Measurements from ENCODE around the gene RFC3. TPM values are rescaled to one million over a fixed set of nuclear protein-coding genes. Genes with fewer than 3 reads are reported as not detected.

RFC3 gene, protein sequence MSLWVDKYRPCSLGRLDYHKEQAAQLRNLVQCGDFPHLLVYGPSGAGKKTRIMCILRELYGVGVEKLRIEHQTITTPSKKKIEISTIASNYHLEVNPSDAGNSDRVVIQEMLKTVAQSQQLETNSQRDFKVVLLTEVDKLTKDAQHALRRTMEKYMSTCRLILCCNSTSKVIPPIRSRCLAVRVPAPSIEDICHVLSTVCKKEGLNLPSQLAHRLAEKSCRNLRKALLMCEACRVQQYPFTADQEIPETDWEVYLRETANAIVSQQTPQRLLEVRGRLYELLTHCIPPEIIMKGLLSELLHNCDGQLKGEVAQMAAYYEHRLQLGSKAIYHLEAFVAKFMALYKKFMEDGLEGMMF
- 10 to 100 TPM in 2 of 4 donors, 1 to 10 TPM in 2; 4.4 to 39.7 (median 8.8) TPM for total RNA-seq

DNA sequence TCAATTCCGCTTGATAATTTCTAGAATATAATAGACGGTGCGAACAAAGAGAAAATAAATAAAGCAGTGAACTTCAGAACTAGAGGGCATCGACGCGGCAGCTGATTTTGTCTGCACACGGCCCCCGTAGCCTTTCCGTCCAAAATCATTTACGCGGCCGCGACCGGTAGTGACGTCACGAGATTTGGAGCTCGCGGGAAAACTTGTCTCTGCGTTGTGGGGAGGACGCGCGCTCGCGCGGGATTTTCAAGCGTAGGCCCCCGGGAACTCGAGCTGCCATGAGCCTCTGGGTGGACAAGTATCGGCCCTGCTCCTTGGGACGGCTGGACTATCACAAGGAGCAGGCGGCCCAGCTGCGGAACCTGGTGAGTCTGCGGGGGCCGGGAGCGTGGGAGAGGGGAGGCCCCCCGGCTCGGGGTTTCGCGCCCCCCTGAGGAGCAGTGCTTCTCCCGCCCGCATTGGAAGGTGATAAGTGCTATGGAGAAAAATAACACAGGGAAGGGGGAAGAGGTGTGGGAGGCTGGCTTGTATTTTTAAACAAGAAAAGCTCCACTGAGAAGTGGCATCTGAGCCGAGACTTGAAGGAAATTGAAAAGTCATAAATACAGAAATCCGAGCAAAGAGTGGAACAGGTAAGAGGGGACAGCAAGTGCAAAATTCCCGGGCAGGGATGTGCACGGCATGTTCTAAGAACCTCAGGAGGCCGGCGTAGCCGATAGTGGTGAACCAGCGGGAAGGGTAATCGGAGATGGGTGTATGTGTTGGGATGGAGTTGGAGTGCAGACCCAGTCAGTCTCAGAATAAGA is at the start of gene RFC3:
Gene RFC3, plus strand, starts transcription at position 249 of the 806 bp plus-strand sequence. Its CDS starts 30 bp downstream, at position 279.
- intact Hi-C loops (cut with DNase I; ENCODE audit: low total_unique reads) = no loop called here
- DNase-seq = peak; percentile 93
- H3K27ac ChIP-seq = peak within 1 kb of the TSS; percentile 58 to 67
- no peaks in the 10 kb centered on the region for H3K4me1 ChIP-seq
- H3K27me3 ChIP-seq = no peaks in the 10 kb centered on the region
- peak within 1 kb of the TSS; percentile 58 to 79 for H3K4me3 ChIP-seq
- TF ChIP-seq POLR2A (IDR thresholded peaks at IDR 0.05) = peak in 1 of 2 donors; percentile 28
- TF ChIP-seq, protein P1, sequence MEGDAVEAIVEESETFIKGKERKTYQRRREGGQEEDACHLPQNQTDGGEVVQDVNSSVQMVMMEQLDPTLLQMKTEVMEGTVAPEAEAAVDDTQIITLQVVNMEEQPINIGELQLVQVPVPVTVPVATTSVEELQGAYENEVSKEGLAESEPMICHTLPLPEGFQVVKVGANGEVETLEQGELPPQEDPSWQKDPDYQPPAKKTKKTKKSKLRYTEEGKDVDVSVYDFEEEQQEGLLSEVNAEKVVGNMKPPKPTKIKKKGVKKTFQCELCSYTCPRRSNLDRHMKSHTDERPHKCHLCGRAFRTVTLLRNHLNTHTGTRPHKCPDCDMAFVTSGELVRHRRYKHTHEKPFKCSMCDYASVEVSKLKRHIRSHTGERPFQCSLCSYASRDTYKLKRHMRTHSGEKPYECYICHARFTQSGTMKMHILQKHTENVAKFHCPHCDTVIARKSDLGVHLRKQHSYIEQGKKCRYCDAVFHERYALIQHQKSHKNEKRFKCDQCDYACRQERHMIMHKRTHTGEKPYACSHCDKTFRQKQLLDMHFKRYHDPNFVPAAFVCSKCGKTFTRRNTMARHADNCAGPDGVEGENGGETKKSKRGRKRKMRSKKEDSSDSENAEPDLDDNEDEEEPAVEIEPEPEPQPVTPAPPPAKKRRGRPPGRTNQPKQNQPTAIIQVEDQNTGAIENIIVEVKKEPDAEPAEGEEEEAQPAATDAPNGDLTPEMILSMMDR (IDR thresholded peaks at IDR 0.05) = no peak
- no peaks in the 10 kb centered on the region for H3K9me3 ChIP-seq
- H3K36me3 ChIP-seq = no peaks in the 10 kb centered on the region

DNA sequence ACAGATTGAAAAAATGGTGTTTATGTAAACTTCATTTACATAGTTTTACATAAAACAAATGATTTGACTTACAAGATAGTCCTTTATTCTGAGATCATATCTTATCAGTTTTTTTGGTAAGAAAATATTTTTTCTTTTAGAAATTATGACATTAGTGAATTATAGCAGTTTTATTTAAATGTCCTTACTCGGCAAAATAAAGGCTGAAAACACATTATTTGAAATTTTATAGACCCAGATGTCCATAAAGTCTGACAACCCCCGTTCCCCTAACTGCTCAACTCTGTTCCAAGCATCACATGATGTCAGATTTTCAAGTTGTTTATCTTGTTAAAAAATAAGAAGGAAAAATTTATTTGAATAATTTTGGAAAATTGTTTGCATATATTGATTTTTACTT is 46.7 kb upstream of the RFC3 start:
- DNase-seq = no peak
- no peak overlapping the region for H3K4me3 ChIP-seq
- H3K4me1 ChIP-seq = no peaks in the 10 kb centered on the region
- no peaks in the 10 kb centered on the region for H3K27me3 ChIP-seq
- no peaks in the 10 kb centered on the region for H3K9me3 ChIP-seq
- no peaks in the 10 kb centered on the region for H3K36me3 ChIP-seq
- H3K27ac ChIP-seq = no peak overlapping the region
- intact Hi-C loops (cut with DNase I; ENCODE audit: low total_unique reads) = no loop called here
- no peak for TF ChIP-seq POLR2A (IDR thresholded peaks at IDR 0.05)
- TF ChIP-seq, protein P1 (IDR thresholded peaks at IDR 0.05) = no peak

DNA sequence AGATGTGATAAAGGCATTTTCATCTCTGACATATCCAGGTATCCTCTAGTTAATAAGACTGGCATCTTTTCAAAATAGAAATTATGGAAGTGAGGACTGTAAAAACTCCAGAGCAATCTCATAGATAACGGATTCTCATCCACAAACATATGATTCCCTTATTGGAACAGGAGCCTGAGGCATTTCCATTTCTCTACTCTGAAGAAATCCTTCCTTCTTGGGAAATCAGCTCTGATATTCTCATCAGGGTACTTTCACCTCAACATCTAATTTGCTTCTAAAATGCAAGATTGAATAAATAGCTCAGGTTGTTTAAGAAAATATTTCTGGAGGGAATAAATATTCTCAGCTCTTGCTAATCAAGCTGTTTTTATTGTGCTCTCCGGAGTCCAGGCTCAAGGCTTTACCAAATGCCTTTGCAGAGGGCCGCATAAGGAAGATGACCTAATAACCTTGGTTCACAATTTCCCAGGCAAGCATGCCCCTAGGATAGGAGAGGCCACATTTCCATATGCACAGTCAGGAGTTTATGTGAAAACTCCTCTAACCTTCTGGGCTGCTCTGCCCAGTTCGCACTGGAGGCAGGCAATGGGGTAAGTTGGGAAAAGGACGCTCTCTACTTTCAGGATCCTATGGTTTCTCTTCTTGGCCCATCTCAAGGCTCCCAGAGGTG is 44.0 kb upstream of the RFC3 start:
- no peak for TF ChIP-seq POLR2A (IDR thresholded peaks at IDR 0.05)
- TF ChIP-seq, protein P1 (IDR thresholded peaks at IDR 0.05) = no peak
- DNase-seq = no peak
- intact Hi-C loops (cut with DNase I; ENCODE audit: low total_unique reads) = no loop called here
- Histone ChIP-seq H3K27ac (no peak overlapping the region), H3K9me3 (no peaks in the 10 kb centered on the region), H3K36me3 (no peaks in the 10 kb centered on the region), H3K4me1 (no peaks in the 10 kb centered on the region), H3K4me3 (no peak overlapping the region), H3K27me3 (no peaks in the 10 kb centered on the region)

DNA sequence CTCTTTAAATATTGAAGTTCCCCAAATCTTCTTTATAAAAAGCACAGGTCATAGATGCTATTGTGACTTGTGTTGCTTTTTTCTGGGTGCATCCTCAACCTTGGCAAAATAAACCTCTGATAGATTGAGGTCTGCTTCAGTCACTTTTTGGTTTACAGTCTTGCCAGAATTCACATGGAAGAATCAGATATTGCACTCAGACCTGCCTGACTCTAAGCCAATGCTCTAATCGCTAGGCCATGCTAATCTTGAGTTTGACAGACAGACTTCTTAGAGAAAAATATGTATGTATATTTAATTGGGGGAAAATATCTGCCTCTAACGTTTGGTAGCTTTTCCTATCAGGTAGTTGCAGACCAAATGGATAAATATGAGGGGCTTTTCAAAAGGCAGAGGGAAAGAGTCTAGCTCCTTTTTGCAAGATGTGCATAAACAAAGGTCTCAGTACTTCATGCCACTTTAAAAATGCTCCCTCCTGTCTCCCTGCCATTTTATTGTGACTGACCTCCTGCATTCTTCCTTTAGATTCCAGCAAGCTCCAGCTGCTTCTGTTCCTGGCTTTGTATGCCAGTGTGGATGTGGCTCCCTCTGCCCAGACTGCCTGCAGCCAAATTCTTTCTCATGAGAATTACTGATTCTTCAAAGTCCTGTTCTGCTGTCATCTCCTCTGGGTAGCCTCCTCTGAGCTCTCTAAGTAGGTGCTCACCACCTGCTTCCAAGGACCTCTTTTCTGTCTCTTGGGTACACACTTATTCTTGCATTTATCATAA is 42.4 kb upstream of the RFC3 start:
- no peaks in the 10 kb centered on the region for H3K27me3 ChIP-seq
- H3K36me3 ChIP-seq = no peaks in the 10 kb centered on the region
- no peak for DNase-seq
- intact Hi-C loops (cut with DNase I; ENCODE audit: low total_unique reads) = no loop called here
- H3K4me3 ChIP-seq = no peak overlapping the region
- no peaks in the 10 kb centered on the region for H3K9me3 ChIP-seq
- TF ChIP-seq, protein P1 (IDR thresholded peaks at IDR 0.05) = no peak
- TF ChIP-seq POLR2A (IDR thresholded peaks at IDR 0.05) = no peak
- no peaks in the 10 kb centered on the region for H3K4me1 ChIP-seq
- no peak overlapping the region for H3K27ac ChIP-seq
